ENCODE measurements around the gene CCDC157.
"Not testable (repeated sequence)": the region's sequence is repeated elsewhere in the genome, so short reads cannot be mapped to it uniquely, and the experiment has no call there.

Gene CCDC157

DNA sequence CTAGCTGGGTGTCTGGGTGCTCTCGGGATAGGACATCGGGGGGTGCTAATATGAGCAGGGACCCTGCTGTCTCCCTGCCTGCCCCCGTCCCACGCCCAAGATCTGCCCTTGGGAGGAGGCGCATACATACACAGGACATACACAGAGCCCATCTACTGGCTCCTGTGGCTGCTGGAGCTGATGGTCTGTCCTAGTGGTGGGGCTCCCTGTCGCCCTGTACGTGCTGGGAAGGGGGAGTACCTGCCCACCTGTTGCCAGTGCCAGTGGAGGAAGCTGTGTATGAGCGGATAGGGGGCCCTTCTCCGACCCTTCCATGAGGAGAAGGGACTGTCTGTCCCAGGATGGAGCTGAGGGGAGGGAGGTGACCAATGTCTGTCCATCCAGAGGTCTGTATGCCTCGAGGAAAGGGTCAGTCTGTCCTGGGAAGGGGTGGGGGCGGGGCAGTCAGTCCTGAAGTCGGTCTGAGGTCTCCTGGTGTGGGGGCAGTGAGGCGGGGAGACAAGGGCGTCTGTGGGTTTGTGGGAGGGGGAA is 31.0 kb upstream of the CCDC157 start:
- in situ Hi-C loops (cut with MboI; ENCODE audit: low sequenced_read_pairs) = no loop called here

DNA sequence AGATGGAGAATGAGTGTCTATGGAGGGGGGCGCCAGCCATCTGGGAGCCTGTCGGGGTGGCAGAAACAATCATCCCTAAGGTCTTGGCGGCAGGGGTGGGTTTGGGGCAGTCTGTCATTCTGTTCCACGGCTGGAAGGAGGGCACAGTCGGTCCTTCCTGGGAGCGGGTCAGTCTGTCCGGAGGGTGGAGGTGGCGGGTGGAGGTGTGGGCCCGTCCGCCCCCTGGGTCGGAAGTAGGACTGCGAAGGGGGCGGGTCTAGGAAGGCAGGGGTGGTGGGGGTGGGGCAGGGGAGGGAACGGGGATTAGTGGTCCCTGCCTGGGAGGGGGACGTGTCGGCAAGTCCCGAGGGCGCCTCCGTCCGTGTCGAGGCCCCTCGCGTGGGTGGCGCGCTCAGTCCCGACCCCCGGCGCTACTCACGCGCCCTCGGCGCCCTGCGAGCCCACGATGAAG is 30.5 kb upstream of the CCDC157 start:
- in situ Hi-C loops (cut with MboI; ENCODE audit: low sequenced_read_pairs) = no loop called here

DNA sequence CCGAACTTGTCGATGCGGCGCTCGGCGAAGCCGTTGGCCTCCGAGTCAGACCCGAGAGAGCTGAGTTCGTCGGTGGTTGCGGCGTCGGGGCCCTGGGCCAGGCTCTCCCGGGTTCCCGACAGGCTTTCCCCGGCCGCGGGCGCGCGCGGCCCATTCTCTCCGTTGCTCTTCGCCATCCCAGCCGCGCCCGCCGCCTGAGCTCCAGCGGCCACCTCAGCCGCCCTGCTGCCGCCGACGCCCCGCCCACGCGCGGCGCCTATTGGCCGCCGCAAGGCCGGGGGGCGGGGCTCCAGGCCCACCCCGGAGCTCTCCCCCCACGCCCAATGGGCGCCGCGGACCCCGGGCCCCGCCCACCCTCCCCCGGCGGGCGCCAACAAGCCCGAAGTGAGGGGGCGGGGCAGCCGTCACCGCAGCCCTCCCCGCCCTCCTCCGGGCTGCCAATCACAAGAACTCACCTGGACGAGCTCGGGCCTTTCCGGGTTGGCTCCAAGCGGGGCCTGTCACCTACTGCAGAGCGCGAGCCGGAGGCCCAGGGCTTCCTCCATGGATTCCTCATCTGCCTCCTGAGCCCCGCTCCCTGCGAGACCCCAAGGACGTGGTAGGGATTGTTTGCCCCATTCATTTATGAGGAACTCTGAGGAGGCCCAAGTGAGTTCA is 30.0 kb upstream of the CCDC157 start, which contains the start of gene TBC1D10A:
Gene TBC1D10A, minus strand, starts transcription at position 236 of the 657 bp plus-strand sequence. Its CDS starts 60 bp downstream, at position 176.
- in situ Hi-C loops (cut with MboI; ENCODE audit: low sequenced_read_pairs) = no loop called here

- in situ Hi-C loops (cut with MboI; ENCODE audit: low sequenced_read_pairs) = no loop called here
Measured at GRCh38 chr22:30327864-30328345, 28.9 kb upstream of the CCDC157 start.

DNA sequence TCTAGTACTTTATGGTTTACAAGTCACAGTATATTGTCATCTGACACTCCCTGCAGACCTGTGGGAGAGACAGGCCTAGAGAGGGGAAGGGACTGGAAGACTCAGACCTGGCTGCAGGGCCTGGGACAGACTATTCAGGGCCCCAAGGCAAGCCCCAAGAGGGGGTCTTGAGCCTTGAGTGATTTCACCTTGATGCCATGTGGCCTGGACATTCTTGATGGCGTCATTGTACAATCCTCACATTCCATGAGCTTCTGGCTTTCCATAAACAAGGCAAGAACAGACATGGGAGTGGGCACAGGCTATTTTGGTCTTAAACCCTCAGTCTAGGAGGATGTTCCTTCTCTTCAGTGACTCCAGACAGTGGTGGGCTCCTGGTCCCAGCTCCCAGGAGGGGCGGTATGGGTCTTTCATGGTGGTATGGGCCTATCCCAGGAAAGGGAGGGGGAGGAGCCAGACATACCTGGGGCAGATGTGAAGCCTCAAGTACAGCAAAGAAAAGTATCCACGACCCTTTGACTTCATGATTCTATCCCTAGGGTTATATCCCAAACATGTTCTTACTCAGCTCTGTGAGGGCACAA is 28.2 kb upstream of the CCDC157 start:
- in situ Hi-C loops (cut with MboI; ENCODE audit: low sequenced_read_pairs) = no loop called here

DNA sequence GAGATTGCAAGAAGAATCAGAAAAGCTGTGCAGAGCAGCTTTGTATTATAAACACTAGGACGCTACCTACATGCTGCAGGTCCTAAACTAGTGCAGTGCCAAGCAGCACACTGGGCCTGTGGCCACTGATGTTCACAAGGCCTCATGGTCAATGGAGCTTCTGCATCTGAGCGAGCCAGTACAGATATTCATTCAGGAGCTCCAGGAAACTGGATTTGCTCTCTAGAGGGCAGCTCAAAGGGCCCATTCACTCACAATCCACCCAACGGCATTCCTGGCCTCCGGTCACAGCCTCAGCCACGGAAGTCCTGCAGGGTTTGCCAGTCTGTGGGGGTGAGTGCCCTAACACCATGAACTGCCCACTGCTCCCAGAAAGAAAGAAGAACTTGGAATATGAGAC is 24.3 kb upstream of the CCDC157 start:
- in situ Hi-C loops (cut with MboI; ENCODE audit: low sequenced_read_pairs) = no loop called here

DNA sequence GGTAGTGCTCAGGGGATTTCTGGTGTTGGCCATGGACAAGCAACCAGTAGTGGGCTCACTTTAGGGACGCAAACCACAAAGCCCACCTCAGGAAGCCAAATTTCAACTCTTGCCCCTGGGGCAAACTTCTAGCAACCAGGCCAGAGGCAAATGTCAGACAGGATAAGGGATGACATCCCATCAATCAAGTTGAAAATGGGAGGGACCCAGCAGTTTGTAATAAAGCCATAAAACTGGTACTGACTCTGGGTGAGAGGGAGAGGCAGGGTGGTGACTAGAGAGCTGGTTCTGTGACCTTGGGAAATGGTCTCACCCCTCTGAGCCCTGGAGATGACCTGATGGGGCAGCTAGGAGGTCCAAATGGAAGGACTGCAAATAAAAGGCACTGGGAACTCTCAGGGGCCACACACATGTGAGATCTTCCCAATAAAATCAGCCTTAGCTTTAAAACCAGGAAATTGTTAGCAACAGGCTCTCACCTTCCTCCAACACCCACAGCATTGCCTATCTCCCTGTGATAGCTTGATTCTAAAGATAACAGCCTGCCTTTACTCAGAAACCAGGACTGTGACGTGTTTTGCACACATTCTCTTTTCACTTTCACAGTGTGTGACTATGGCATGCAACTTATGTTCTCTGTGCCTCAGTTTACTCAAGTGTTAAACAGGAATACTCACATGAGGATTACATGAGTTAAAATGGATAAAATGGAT is 23.7 kb upstream of the CCDC157 start:
- in situ Hi-C loops (cut with MboI; ENCODE audit: low sequenced_read_pairs) = no loop called here

- in situ Hi-C loops (cut with MboI; ENCODE audit: low sequenced_read_pairs) = no loop called here
Measured at GRCh38 chr22:30333707-30334087, 23.1 kb upstream of the CCDC157 start.

DNA sequence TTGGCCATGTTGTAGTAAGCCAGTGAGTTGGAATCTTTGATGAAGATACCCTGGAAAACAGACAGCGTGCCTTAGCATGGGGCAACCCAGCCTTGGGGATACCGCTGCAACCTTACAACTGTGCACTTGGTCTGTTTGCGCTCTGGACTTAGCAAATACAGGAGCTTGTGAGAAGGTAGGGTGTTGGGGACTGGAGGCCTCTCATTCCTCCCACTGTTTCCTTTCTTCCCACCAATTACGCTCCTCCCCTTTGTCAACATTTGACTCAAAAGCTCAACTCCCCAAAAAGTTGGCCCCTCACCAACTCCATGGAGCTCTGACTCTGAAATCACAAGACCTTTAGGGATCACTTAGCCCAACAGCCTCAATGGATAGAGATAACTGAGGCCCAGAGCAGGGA is 22.2 kb upstream of the CCDC157 start:
- in situ Hi-C loops (cut with MboI; ENCODE audit: low sequenced_read_pairs) = no loop called here

DNA sequence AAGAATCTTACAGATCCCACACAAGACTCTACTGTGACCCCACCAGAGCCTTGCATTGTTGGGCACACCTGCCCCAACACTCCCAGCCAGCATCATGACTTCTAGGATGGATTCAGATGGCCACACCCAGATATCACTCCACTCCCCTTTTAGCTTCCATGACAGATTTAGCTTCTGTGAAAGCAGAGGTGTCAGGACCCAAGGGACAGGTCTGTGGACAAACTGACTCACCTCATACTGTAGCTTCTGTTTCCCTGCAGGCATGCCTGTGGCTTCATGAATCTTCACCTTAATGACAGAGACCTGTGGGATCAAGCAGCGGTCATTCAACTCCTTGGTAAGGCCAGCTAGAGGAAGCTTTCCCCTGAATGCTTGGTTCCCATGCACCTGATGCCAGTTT is 21.6 kb upstream of the CCDC157 start:
- in situ Hi-C loops (cut with MboI; ENCODE audit: low sequenced_read_pairs) = no loop called here

GRCh38 chr22:30336752-30337460 is 19.9 kb upstream of the CCDC157 start:
- in situ Hi-C loops (cut with MboI; ENCODE audit: low sequenced_read_pairs) = no loop called here

DNA sequence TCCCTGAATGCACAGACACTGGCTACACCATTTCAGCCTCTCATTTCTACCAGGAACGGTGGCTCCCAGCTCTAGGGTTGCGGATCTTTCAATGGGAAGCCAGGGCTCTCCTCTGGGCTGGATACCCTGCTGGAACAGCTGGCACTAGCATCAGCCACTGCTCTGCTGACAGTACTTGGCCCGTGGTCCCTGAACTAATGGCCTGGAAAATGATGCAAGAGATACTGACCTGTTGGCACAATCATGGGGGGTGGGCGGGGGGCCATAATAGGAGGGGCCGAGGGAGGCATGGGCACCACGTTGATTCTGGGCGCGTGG is 19.4 kb upstream of the CCDC157 start:
- in situ Hi-C loops (cut with MboI; ENCODE audit: low sequenced_read_pairs) = no loop called here

GRCh38 chr22:30338341-30338740 is 18.5 kb upstream of the CCDC157 start:
- in situ Hi-C loops (cut with MboI; ENCODE audit: low sequenced_read_pairs) = not testable (repeated sequence)

DNA sequence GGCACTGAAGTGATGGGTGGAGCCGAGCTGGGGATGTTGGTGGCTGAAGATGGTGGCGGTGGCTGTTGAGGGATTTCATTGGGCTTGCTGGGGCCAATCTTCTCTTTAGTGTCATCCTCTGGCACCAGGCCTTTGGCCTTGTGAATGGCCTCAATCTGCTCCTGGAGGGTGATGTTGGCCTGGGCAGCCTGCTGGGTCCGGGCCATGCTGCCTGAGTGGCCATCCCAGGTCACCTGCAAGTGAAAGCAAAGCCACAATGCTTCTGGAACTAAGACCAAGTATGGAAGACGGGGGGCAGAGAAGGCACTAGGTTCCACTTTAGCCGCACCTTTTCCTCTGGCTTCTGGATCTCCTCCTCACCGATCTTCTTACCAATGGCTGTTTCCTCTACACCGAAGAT is 18.0 kb upstream of the CCDC157 start:
- in situ Hi-C loops (cut with MboI; ENCODE audit: low sequenced_read_pairs) = no loop called here

- in situ Hi-C loops (cut with MboI; ENCODE audit: low sequenced_read_pairs) = no loop called here
Measured at GRCh38 chr22:30340911-30341685, 15.7 kb upstream of the CCDC157 start.

- in situ Hi-C loops (cut with MboI; ENCODE audit: low sequenced_read_pairs) = no loop called here
Measured at GRCh38 chr22:30344447-30345200, 12.2 kb upstream of the CCDC157 start.

DNA sequence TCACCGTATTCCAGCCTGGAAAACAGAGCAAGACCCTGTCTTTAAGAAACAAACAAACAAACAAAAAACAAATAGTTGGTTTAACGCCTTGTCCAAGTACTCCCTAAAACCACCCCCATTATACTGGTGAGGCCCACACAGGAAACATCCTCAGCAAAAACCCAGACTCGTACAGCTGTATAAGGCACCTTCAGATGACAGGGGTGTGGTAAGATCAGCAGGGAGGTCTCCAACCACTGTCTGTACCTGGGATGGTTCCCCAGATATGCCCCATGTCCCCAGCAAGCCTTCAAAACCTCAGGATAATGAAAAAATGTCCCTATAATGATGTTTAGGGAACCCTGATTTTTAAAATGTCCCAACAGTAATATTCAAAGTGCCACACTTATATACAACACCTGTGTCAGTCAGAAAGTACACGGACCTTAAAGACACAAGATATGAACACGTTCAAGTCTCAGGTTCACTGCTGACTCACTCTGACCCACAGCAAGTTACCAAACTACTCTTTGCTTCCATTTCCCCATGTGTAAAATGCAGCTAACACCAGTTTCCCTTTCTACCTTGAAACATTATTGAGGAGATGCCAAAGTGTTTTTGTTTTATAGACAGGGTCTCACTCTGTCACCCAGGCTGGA is 9.4 kb upstream of the CCDC157 start:
- in situ Hi-C loops (cut with MboI; ENCODE audit: low sequenced_read_pairs) = no loop called here

DNA sequence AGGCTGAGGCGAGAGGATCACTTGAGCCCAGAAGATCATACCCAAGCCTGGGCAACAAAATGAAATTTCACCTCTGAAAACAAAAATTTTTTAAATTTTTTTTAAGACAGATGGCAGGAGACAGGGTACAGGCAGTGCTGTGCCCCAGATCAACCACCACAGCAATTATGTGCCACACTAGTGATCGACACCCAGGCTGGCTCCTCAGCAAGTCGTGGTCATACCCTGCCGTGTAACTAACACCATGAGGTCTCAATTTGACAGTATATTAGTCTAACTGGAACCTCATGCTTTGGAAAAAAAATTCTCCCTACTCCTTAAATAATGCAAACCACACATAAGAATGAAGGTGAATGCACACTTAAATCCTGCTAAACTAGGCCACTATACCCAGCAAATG is 8.4 kb upstream of the CCDC157 start:
- in situ Hi-C loops (cut with MboI; ENCODE audit: low sequenced_read_pairs) = no loop called here

GRCh38 chr22:30348809-30349208 is 8.0 kb upstream of the CCDC157 start:
- in situ Hi-C loops (cut with MboI; ENCODE audit: low sequenced_read_pairs) = no loop called here

All from HL-60/S4 (cell line).